Activated CD8-positive, alpha-beta memory T cell treated with anti-CD3 and anti-CD28 coated beads, Interleukin-2, amount 50 U/mL, for 1 hour (primary cell): ENCODE measurements around the gene NBPF4.
"Not testable (repeated sequence)": the region's sequence is repeated elsewhere in the genome, so short reads cannot be mapped to it uniquely, and the experiment has no call there.

ENCODE experiments used
- DNase-seq: peaks from one replicate; pipeline ENCODE4 v3.0.0-alpha.2; 2020; ENCODE audit errors: extremely low read depth

Gene NBPF4, protein sequence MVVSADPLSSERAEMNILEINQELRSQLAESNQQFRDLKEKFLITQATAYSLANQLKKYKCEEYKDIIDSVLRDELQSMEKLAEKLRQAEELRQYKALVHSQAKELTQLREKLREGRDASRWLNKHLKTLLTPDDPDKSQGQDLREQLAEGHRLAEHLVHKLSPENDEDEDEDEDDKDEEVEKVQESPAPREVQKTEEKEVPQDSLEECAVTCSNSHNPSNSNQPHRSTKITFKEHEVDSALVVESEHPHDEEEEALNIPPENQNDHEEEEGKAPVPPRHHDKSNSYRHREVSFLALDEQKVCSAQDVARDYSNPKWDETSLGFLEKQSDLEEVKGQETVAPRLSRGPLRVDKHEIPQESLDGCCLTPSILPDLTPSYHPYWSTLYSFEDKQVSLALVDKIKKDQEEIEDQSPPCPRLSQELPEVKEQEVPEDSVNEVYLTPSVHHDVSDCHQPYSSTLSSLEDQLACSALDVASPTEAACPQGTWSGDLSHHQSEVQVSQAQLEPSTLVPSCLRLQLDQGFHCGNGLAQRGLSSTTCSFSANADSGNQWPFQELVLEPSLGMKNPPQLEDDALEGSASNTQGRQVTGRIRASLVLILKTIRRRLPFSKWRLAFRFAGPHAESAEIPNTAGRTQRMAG

DNA sequence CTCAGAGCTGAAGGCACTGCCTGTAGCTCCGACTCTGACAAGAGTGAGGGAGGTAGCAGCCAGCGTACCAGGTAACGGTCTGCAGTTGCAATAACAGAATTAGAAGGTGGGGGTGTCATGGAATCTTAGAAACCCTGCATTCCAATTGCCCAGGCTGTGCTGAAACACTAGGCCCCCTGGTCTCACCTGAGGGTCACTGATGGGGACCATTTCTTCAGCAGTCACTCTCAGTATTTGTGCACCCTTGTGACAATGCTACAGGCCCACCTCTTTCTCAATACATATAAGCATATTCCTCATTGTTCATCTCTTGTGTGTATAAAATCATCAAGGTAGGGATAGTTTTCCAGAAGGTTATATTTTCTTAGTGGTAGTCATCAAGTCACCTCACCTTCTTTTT lies at the start of gene NBPF4:
TSS of gene NBPF4 (minus strand) at position 101 of the 400 bp plus-strand sequence. CDS start 315 bp downstream, outside the sequence.
- DNase-seq: not testable (repeated sequence)

DNA sequence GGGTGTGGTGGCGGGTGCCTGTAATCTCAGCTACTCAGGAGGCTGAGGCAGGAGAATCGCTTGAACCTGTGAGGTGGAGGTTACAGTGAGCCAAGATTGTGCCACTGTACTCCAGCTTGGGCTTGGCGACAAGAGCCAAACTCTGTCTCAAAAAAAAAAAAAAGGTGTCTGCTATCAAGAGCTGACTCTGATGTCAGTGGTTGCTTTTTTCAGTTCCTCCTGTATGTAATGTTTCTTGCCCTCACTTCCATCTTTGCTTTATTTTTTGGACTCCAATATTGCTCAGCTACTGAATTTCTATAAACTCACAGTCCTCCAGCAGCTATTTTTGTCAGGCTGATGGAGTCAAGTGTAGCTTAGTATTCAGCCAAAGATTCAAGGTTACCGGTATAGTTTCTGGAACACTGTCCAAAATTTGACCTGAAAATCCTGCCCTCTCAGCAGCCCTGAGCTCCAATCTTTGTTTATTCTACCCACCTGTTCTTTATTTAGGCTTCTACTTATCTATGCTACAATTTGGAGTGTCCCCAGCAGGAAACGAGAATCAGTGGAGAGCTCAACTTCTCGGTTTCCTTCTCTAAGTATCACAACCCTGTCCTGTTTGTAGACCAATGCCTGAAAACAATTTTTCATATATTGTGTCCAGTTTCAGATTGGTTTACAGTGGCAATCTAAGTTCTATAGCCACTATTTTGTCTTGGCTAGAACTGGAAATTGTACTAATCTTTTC lies 38.8 kb upstream of the NBPF4 start:
- not testable (repeated sequence) for DNase-seq

- DNase-seq: not testable (repeated sequence)
Measured at GRCh38 chr1:108272485-108273327, 28.8 kb upstream of the NBPF4 start.

GRCh38 chr1:108267097-108267496 lies 23.2 kb upstream of the NBPF4 start:
- not testable (repeated sequence) for DNase-seq

- DNase-seq: not testable (repeated sequence)
Measured at GRCh38 chr1:108261967-108262366, 18.1 kb upstream of the NBPF4 start.

- DNase-seq: not testable (repeated sequence)
Measured at GRCh38 chr1:108261519-108261918, 17.6 kb upstream of the NBPF4 start.

DNA sequence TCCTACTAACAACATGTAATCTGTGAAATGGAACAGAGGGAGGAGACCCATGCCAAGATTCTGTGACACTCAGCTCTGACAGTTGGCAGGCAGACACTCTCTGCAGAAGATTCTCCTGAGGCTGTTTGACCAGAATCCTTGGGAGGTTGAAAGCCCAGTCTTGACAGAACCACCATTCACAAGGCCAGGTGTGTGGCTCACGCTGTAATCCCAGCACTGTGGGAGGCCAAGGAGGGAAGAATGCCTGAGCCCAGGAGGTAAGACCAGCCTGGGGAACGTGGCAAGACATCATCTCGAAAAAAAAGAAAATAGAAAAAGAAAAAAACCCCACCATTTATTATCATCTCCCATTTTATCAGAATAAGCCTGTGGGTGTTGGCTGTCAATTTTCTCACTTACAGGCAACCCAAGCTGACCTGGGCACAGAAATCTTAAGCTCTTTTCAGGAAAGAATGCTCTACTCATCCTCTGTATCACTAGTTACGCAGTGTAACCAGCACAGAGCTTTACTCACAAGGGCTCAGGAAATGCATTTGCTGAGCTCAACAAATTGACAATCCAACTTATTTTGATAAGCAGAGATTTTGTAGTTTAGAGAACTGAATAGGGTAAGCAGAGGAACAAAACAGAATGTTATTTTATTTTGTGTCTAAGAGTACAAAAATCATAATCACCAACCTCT lies 16.8 kb upstream of the NBPF4 start:
- DNase-seq: not testable (repeated sequence)

- DNase-seq: not testable (repeated sequence)
Measured at GRCh38 chr1:108255426-108255825, 11.6 kb upstream of the NBPF4 start.

GRCh38 chr1:108239426-108239825 lies 4.5 kb downstream of the NBPF4 start:
- not testable (repeated sequence) for DNase-seq

DNA sequence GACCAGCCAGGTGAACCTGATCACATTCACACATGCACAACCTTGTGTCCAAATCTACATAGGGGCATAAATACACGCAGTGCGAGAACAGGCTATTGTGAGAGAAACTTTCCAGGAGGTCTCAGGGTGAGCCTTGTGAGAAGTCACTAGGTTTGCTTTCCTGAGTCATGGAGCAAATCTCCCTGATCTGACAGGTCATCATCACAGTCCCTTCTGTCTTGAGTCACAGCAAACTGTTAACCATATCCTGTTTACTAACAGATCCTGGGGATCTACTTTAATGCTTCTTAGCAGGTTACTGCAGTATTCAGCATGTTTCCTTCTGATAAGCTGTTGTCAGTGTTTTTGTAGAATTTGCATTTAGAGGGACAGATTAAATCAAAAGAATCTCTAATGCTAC lies 8.6 kb downstream of the NBPF4 start:
- DNase-seq: not testable (repeated sequence)

GRCh38 chr1:108232183-108232582 lies 11.7 kb downstream of the NBPF4 start:
- not testable (repeated sequence) for DNase-seq

DNA sequence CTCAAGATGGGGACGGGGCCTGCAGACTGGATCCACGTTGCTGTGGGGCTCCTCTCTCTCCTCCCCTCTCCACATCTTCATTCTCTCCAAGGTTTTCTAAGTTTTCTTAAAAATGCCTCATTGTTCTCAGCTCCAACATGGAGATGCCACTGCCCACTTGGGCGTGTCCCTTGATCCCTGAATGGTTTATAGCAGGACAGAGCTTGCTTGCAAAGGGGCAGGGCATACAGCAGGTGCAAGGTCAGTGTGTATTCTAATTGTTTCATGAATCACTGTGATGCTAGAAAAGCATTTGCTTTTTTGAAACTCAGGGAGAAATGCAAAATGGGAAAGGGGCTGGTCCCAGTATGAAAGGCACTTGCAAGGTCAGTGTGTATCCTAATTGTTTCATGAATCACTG lies 13.9 kb downstream of the NBPF4 start:
- not testable (repeated sequence) for DNase-seq

DNA sequence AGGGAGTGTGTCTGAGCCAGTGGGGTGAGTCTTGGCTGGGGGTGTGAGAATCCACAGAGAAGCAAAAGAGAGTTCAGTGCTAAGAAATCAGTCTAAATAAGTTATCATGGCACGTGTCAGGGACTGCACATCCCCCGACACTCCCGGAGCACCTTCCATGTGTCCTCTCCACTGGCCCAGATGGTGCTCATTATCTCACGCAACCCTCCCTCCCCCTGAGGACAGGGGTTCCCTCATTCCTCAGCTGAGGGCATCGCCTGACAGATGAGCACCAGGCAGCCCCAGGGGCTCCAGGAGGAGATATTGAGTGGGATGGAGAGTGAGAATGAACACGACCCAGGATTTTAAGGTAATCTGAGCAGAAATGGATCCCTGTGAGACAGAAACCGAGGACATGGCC lies 16.1 kb downstream of the NBPF4 start:
- not testable (repeated sequence) for DNase-seq

DNA sequence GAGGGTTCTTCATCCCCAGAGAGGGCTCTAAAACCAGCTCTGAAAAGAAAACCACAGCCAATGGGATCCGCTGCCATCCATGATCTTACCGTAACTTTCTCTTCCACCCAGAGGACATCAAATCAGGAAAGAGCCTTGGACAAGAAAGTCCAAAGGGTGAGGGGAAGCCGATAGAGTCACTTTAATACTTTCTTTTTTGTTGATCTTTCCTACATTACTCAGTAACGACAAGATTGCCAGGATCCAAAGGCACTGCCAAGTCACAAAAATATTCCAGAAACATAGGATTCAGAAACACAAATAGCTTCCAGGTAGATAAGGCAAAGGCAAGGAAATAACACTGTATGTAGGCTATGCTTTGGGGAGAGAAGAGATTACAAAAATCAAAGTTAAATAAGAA lies 17.0 kb downstream of the NBPF4 start:
- DNase-seq: not testable (repeated sequence)

GRCh38 chr1:108223226-108223625 lies 20.6 kb downstream of the NBPF4 start:
- DNase-seq: not testable (repeated sequence)

DNA sequence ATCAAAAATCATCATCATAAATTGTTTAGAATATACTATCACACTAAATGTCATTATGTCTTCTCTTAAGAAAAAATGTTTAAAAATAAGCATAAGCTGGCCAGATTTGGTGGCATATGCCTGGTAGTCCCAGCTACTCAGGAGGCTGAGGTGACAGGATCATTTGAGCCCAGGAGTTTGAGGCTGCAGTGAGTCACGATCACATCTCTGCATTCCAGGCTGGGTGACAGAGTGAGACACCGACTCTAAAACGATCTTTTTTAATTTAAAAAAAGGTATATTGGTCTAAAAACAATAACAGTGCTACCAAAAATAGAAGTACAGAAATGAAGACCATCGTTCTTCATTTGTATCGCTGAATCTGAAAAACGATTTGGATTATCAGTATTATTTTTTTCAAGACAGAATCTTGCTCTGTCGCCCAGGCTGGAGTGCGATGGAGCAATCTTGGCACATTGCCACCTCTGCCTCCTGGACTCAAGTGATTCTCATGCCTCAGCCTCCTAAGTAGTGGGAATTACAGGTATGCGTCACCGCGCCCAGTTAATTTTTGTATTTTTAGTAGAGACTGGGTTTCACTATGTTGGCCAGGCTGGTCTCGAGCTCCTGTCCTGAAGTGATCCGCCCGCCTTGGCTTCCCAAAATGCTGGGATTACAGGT lies 26.2 kb downstream of the NBPF4 start:
- DNase-seq: not testable (repeated sequence)

- not testable (repeated sequence) for DNase-seq
Measured at GRCh38 chr1:108217007-108217406, 26.9 kb downstream of the NBPF4 start.

- not testable (repeated sequence) for DNase-seq
Measured at GRCh38 chr1:108216028-108216890, 27.6 kb downstream of the NBPF4 start.
